Mucosa of rectum (tissue), 2 donors: ENCODE results near the gene PTPRJ.
A peak's percentile ranks its signal among the peaks of the same experiment; 100 is the strongest.

ENCODE experiments used
- H3K27ac ChIP-seq, 2 donors: one replicate each; pipeline ENCODE4 v1.7.0; 2013; ENCODE audit warnings: inconsistent platforms in 2 of 2, low read depth in 2 of 2, low read length in 2 of 2
- H3K27me3 ChIP-seq, 2 donors: one replicate each; pipeline ENCODE4 v1.7.0; 2013; ENCODE audit warnings: low read length in 2 of 2; ENCODE audit not compliant: control insufficient read depth in 2 of 2, insufficient read depth in 2 of 2
- H3K36me3 ChIP-seq, 2 donors: one replicate each; pipeline ENCODE4 v1.7.0; 2013; ENCODE audit warnings: low read length in 2 of 2; ENCODE audit not compliant: control insufficient read depth in 2 of 2, insufficient read depth in 2 of 2
- H3K4me1 ChIP-seq, 2 donors: one replicate each; pipeline ENCODE4 v1.7.0; 2013; ENCODE audit warnings: low read length in 2 of 2, mild to moderate bottlenecking in 1 of 2; ENCODE audit not compliant: control insufficient read depth in 2 of 2, insufficient read depth in 2 of 2
- H3K4me3 ChIP-seq, 2 donors: one replicate each; pipeline ENCODE4 v1.7.0; 2013; ENCODE audit warnings: low read length in 2 of 2
- H3K9ac ChIP-seq, 2 donors: one replicate each; pipeline ENCODE4 v1.7.0; 2013; ENCODE audit warnings: low read length in 2 of 2, low read depth in 1 of 2, mild to moderate bottlenecking in 1 of 2
- H3K9me3 ChIP-seq, 2 donors: one replicate each; pipeline ENCODE4 v1.7.0; 2013; ENCODE audit warnings: low read length in 2 of 2; ENCODE audit not compliant: control insufficient read depth in 2 of 2
- donor health status: healthy.
- donor health status: Normal muscosa, but diverticular disease.

Gene PTPRJ

DNA sequence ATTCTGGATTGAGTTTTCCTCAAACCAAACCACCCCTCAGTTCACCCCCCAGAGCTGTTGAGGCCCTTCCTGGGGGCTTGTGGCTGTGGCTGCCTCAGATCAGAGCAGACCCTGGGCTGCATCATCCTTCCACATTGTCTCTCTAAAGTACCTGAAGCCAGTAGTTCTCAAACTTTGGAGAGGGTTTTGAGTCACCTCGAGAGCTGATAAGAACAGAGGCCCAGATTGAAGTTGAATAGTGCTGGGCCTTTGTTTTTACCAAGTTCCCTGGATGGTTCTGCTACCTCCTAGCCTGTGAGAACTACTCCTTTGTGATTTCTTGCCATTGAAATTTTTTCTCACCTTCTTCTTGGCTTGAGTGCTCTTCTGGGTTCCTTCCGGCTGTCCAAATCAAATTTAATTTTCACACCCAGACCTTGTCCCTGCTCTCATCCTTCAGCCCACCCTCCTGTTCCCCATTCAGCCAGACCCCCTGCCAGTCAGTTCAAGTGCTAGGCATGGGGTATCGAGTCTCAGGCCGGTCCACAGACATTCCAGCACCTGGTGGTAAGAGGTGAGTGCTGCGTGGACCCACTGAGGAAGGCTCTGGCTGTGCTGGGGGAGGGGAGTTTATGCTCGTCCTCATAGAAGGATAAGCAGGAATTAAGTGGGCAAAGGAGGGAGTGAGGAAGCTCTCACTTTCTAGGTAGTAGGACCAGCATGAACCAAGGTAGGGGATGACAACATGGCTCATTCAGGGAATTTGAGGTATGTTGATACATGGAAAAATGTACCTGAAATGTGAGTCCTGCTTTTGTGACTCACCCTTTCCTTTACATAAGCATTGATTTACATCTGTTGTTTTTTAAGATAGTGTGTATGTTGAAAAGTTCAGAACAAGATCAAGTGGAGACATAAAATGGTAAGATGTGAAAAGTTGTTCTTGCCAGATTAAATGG, 116.5 kb downstream of the PTPRJ start:
- peaks cover 28 to 40% of the 10 kb centered on the region in 2 donors for H3K4me1 ChIP-seq
- no peaks in the 10 kb centered on the region for H3K36me3 ChIP-seq
- H3K4me3 ChIP-seq: no peak overlapping the region
- no peak overlapping the region for H3K9ac ChIP-seq
- no peaks in the 10 kb centered on the region for H3K9me3 ChIP-seq
- no peak overlapping the region for H3K27ac ChIP-seq
- H3K27me3 ChIP-seq: no peaks in the 10 kb centered on the region

DNA sequence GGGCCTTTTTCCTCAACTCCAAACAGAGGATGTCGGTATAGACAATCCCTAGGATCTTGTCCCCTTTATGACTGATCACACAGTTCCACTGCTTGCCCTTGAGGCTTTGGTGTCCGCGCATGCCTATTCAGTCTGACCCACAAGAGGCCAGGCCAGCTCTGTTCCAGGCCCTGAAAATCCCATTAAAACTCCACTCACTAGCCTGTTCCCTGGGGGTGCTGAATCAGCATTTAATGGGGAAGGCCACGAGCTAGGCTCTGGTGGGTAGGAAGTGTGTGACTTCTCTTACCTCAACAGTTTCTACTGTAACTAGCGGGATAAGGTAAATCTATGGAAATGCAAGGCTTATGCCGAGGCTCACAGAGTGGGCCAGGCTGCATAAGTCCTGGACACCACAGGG, 117.7 kb downstream of the PTPRJ start:
- H3K9ac ChIP-seq: no peak overlapping the region
- no peak overlapping the region for H3K4me3 ChIP-seq
- H3K9me3 ChIP-seq: no peaks in the 10 kb centered on the region
- H3K36me3 ChIP-seq: no peaks in the 10 kb centered on the region
- peaks cover 30 to 36% of the 10 kb centered on the region in 2 donors for H3K4me1 ChIP-seq
- no peak overlapping the region for H3K27ac ChIP-seq
- no peaks in the 10 kb centered on the region for H3K27me3 ChIP-seq

DNA sequence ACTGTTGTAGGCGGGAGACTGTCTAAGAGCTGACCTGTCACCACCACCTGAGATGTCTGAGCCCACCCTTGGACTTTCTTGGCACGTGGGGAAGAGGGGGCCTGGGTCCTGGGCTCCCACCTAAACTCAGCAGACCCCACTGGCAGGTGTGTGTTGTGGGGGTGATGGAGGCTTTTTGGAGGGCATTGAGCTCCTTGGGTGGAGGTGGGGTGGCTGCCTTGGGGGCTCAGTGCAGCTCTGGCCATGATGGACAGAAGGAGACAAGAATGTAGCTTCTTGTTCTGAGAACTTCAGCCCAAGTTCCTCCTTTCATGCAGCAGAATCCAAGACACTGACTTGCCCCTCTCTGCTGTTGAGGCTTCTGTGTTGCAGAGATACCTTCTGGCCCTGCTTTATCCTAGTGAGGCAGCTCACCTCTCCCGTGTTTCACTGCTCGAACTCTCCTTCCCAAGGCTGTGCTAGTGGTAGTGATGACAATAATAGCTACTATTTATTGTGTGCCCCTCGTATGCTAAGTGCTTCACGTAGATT, 119.6 kb downstream of the PTPRJ start:
- Histone ChIP-seq H3K27me3 (no peaks in the 10 kb centered on the region), H3K9me3 (no peaks in the 10 kb centered on the region), H3K4me1 (peaks cover 34 to 35% of the 10 kb centered on the region in 2 donors), H3K27ac (no peak overlapping the region), H3K36me3 (no peaks in the 10 kb centered on the region), H3K4me3 (no peak overlapping the region), H3K9ac (no peak overlapping the region)

DNA sequence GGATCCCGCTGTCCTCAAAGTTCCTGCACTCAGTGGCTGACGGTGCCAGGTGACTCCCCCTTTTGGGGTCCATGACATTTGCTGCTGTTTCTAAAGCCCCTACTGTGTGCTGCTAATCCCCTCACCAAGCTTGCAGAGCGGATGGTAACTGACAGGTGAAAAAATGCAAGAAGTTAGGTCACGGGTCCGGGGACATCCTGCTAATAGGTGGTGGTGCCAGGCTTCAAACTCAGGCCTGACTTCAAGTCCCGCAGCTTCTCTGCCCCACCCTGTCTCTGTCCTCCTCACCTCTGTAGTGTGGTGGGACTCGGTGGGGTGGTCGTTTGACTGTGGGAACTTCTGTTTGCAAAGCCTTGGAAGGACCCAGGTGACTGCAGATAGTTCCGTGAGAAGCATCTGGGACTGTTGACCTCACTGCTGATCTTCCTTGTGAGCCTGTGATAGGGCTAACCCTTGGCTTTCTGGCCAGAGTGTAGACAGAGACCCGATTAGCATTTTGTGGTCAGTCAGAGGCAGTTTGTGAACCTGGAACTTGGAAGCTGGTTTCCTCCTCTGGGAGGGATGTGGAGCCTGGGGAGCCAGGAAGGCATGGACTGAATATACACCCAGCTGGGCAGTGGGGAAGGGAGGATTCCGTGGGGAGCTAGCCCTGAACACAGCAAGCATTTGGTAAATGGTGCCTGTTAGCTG, 120.8 kb downstream of the PTPRJ start:
- no peaks in the 10 kb centered on the region for H3K27me3 ChIP-seq
- H3K4me1 ChIP-seq: peaks cover 39 to 40% of the 10 kb centered on the region in 2 donors
- H3K27ac ChIP-seq: peak overlapping the region; percentile 16 to 23
- no peaks in the 10 kb centered on the region for H3K9me3 ChIP-seq
- H3K9ac ChIP-seq: peak overlapping the region in 1 of 2 donors; percentile 24
- H3K4me3 ChIP-seq: peak overlapping the region in 1 of 2 donors; percentile 20
- H3K36me3 ChIP-seq: no peaks in the 10 kb centered on the region

DNA sequence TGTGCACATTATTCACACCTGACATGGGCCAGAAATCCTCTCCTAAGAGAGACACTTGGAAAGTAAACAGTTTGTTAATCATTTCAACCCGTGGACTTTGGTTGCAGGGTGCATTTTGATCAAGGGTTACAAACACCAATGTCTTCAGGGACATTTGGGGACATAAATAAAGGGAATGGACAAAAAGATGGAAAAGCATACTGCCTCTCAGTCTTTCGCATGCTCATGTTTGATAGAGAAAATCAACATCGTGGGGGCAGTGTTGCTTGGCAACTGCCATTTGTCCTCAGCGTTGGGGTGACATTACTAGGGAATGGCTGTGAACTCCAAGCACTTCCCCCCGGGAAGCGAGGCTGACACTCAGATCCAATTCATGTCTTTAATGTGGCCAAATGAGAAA, 121.6 kb downstream of the PTPRJ start:
- H3K36me3 ChIP-seq: no peaks in the 10 kb centered on the region
- H3K9me3 ChIP-seq: no peaks in the 10 kb centered on the region
- no peak overlapping the region for H3K4me3 ChIP-seq
- no peaks in the 10 kb centered on the region for H3K27me3 ChIP-seq
- peak overlapping the region in 1 of 2 donors; percentile 24 for H3K9ac ChIP-seq
- H3K27ac ChIP-seq: peak overlapping the region; percentile 16 to 23
- peaks cover 40 to 42% of the 10 kb centered on the region in 2 donors for H3K4me1 ChIP-seq

DNA sequence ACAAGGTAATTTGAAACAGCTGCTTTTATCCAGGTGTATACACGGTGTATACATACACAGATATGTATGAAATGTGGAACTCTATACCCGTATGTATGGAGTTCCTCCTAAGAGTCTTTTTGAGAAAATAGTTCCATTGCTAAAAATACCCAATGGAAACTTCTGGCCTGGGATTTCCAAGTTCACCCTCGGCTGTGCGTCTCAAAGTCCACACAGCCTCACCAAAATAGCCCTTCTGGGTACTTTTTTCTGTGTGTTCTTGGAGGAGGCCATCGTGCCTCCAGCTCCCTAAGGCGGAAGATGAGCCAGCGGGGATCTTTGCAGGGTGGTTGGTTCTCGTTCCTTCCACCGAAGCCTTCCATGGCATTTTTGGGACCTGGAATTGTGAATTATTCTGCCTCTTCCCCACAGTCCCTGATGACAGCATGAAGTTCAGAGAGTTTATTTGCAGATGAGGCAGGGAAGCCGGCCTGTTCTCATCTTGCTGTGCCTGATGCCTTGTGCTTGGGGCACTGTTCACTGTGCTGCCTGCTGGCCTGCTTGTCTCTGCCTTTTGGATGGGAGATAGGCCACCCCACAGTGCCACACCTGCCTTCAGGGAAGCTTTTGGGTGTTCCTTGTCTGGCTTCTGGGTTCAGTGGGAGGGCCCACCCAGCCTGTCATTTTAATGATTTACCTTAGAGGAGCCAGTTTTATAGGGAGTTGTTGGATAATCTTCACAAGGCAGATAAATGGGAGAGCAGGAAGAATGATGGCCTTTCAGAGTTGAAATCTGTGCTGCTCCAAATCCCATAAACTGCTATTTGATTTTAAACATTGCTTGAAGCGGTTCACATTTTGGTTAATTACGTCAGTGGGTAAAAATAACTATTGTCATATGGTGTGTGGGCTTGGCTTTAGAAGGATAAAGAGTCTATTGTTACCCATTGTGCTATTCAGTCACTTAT, 123.5 kb downstream of the PTPRJ start:
- Histone ChIP-seq H3K27ac (peak overlapping the region; percentile 64 to 74), H3K9ac (peak overlapping the region in 1 of 2 donors; percentile 30), H3K36me3 (no peaks in the 10 kb centered on the region), H3K4me3 (peak overlapping the region in 1 of 2 donors; percentile 14), H3K4me1 (peaks cover 42 to 49% of the 10 kb centered on the region in 2 donors), H3K27me3 (no peaks in the 10 kb centered on the region), H3K9me3 (no peaks in the 10 kb centered on the region)

DNA sequence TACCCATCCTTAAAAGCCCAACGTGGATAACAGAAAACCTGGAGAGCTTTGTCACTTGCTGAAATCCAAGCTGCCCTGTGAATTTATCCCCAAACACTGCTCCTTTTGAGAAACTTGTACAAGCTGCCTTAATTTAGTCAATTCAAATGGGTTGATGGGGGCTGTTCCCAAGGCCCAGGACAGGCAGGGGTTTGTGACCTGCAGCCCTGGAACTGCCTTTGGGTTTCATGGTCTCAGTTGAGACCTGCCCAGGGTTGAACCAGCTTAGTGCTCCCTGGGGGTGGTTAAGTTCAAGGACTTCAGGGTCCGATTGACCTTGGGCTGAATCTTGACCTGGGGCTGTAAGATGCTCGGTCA, 124.2 kb downstream of the PTPRJ start:
- no peaks in the 10 kb centered on the region for H3K9me3 ChIP-seq
- H3K9ac ChIP-seq: peak overlapping the region in 1 of 2 donors; percentile 52
- peak overlapping the region in 1 of 2 donors; percentile 20 for H3K4me3 ChIP-seq
- H3K36me3 ChIP-seq: no peaks in the 10 kb centered on the region
- H3K27me3 ChIP-seq: no peaks in the 10 kb centered on the region
- H3K27ac ChIP-seq: peak overlapping the region; percentile 13 to 74
- H3K4me1 ChIP-seq: peaks cover 46 to 52% of the 10 kb centered on the region in 2 donors

DNA sequence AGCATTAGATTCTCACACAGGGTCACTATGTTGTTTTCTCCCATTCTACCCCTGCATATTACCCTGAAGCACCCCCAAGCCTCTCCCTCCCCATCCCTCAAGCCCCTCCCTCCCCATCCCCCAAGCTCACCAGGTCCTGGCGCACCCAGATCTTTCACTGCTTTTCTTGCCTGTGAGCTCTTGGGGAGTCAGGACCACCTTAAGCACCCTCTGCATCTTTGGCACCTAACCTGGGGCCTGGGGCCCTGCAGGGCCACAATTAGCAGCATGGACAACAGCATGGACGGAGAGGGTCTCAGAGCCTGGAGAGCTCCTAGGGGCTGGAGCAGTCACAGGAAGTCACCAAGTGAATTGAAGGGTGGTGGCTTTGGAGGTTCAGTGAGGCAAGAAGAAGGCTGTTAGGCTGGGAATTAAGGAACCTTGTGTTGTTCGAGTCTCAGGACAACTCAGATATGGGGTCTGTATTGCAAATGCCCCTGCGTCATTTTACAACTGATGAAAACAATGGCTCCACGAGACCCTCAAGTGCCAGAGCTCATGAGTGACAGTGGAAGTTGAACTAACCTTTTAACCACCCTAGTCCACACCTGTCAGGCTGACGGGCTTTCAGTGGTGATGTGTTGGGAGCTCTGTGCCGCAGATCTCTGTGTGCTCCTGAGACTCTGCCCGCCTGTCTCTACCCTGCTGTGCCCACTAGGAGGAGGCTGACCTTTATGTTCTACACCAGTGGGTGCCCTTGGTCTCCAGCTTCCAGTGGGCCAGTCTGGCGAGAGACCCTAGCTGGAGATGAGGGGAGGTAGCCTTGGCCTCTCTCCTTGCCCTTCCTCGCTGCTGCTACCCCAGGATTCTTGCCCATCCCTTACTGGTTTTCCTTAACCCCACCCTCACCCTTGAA, 125.0 kb downstream of the PTPRJ start:
- H3K4me1 ChIP-seq: peaks cover 50 to 51% of the 10 kb centered on the region in 2 donors

DNA sequence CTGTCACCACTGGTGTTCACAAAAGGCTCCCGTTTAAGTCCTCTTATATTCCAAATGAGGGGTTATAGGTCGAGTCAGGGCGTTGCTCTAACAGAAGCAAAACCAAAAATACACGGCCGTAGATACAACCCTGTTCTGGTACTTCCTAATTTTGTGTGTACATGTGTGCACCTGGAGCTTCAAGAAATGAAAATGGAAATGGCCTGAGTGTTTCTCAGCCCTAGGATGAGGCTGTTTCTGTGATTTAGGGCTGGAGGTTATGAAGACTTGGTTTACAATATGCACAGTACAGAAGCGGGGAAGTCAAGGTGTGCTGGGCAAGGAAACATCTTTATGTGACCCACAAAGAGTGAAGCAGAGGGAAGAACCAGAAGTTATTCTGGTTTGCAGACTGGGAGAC, 125.8 kb downstream of the PTPRJ start:
- Histone ChIP-seq H3K9ac (no peak overlapping the region), H3K4me3 (no peak overlapping the region), H3K27ac (no peak overlapping the region), H3K9me3 (no peaks in the 10 kb centered on the region), H3K36me3 (no peaks in the 10 kb centered on the region), H3K4me1 (peaks cover 45 to 46% of the 10 kb centered on the region in 2 donors), H3K27me3 (no peaks in the 10 kb centered on the region)

More for the DNA sequence above, 125.0 kb downstream of the PTPRJ start:
- H3K4me3 ChIP-seq: no peak overlapping the region
- H3K27me3 ChIP-seq: no peaks in the 10 kb centered on the region
- H3K9ac ChIP-seq: no peak overlapping the region
- no peaks in the 10 kb centered on the region for H3K36me3 ChIP-seq
- H3K27ac ChIP-seq: peak overlapping the region; percentile 6 to 35
- no peaks in the 10 kb centered on the region for H3K9me3 ChIP-seq
